ENCODE results near the gene SSUH2. TPM values are rescaled to one million over a fixed set of nuclear protein-coding genes. Genes with fewer than 3 reads are reported as not detected.
"Not testable (repeated sequence)": the region's sequence is repeated elsewhere in the genome, so short reads cannot be mapped to it uniquely, and the experiment has no call there.

The SSUH2 gene, protein sequence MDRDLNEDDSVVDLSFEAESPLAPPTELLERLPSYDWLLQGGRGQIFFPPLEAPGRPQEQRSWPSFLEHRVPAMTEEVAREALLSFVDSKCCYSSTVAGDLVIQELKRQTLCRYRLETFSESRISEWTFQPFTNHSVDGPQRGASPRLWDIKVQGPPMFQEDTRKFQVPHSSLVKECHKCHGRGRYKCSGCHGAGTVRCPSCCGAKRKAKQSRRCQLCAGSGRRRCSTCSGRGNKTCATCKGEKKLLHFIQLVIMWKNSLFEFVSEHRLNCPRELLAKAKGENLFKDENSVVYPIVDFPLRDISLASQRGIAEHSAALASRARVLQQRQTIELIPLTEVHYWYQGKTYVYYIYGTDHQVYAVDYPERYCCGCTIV
- 1 to 10 TPM in 1 of 4 donors, under 1 TPM in 1, not detected in 2; 0.50 to 1.9 TPM for total RNA-seq

DNA sequence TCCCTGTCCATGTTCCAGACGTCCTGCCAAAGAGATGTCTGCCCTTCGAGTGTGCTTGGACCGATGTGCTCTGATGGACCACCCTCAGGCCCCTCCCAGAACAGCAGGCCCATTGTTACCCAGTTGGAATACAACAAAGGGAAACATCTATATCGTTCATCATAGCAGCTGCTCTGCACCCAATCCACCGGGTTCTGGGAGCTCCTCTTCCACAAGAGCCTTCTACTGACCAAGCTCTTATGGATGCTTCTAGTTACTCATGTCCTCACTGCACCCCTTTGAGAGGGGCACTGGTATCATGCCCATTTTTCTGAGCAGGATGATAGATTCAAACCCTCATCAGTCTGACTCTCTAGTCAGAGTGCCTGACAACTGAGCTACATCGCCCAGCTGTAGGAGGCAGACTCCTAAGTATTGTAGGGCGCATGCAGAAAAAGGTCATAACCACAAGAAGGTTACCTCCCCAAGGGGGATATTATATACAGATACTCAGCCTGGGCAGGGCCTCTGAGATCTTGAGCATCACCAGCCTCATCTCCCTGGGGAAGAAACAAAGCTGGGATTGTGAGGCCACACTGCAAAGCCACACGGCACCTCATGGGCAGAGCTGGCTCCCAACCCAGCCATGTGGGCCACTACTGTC lies at the start of gene SSUH2:
SSUH2 (minus strand) TSS at position 51 of the 643 bp plus-strand sequence; CDS start at position 11, 40 bp downstream.
- DNase-seq (ENCODE audit: low spot score) (no peak), ATAC-seq (ENCODE audit: low FRiP score) (no peak)
- TF ChIP-seq, protein P1, sequence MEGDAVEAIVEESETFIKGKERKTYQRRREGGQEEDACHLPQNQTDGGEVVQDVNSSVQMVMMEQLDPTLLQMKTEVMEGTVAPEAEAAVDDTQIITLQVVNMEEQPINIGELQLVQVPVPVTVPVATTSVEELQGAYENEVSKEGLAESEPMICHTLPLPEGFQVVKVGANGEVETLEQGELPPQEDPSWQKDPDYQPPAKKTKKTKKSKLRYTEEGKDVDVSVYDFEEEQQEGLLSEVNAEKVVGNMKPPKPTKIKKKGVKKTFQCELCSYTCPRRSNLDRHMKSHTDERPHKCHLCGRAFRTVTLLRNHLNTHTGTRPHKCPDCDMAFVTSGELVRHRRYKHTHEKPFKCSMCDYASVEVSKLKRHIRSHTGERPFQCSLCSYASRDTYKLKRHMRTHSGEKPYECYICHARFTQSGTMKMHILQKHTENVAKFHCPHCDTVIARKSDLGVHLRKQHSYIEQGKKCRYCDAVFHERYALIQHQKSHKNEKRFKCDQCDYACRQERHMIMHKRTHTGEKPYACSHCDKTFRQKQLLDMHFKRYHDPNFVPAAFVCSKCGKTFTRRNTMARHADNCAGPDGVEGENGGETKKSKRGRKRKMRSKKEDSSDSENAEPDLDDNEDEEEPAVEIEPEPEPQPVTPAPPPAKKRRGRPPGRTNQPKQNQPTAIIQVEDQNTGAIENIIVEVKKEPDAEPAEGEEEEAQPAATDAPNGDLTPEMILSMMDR (IDR thresholded peaks at IDR 0.05): no peak

DNA sequence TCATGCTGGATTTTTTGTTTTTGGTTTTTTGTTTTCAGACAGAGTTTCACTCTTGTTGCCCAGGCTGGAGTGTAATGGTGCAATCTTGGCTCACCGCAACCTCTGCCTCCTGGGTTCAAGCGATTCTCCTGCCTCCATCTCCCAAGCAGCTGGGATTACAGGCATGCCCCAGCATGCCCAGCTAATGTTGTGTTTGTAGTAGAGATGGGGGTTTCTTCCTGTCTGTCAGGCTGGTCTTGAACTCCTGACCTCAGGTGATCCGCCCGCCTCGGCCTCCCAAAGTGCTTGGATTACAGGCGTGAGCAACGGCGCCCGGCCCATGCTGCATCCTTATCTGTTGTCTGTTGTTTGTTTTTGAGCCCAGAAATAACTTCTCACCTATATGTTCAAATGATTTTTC lies 46.7 kb upstream of the SSUH2 start:
- ATAC-seq (ENCODE audit: low FRiP score); DNase-seq (ENCODE audit: low spot score): not testable (repeated sequence)

DNA sequence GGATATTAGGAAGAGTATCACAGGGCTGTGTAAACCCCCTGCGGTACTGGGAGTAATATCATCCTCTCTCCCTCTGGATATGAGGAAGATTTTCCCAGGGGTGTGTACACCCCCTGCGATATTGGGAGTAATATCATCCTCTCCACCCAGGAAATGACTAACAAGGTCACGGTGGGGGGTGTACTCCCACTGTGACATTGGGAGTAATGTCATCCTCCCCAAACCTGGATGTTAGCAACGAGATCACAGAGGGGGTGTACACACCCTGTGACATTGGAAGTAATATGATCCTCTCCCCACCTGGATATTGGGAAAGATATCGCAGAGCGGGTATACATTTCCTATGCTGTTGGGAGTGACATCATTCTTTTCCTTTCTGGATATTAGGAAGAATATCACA lies 40.4 kb upstream of the SSUH2 start:
- not testable (repeated sequence) for DNase-seq (ENCODE audit: low spot score); ATAC-seq (ENCODE audit: low FRiP score)

DNA sequence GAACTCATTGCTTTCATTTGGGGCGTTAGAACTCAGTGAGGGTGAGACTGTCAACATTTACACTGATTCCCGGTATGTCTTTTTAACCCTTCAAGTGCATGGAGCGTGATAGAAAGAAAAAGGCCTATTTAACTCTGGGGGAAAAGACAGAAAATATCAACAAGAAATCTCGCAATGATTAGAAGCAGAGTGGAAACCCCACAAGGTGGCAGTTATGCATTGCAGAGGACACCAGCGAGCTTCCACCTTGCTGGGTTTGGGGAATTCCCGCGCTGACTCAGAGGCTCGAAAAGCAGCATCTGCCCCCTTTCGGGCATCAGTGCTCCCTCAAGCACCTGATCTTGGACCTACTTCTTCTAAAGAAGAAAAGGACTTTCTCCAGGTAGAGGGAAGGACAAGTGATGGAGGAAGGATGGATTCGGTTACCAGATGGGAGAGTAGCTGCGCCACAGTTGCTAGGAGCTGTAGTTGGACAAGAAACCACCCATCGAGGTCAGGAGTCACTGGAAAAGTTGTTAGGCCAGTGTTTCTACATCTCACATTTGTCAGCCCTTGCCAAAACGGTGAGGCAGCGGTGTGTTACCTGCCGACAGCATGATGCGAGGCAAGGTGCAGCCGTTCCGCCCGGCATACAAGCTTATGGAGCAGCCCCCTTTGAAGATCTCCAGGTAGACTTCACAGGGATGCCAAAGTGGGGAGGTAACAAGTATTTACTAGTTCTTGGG lies 38.4 kb upstream of the SSUH2 start:
- not testable (repeated sequence) for DNase-seq (ENCODE audit: low spot score); ATAC-seq (ENCODE audit: low FRiP score)

DNA sequence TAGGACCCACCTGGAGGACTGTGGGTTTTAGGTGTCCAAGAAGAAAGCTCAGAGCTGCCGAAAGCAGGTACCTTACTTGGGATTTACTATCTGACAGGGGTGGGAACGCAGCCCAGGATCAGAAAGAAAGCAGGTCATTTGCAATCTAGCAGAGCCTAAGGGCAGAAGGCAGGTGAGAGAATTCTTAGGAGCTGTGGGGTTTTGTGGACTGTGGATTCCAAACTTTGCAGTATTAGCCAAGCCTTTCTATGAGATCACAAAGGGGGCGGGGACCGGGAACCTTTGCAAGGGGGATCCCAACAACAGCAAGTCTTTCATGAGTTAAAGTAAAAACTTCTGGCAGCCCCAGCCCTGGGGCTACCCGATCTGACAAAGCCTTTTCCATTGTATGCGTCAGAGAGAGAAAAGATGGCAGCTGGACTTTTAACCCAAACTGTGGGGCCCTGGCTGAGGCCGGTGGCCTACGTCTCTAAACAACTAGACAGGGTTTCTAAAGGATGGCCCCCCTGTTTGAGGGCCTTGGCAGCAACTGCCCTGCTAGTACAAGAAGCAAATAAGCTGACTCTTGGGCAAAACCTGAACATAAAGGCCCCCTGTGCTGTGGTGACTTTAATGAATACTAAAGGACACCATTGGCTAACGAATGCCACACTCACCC lies 37.4 kb upstream of the SSUH2 start:
- not testable (repeated sequence) for DNase-seq (ENCODE audit: low spot score); ATAC-seq (ENCODE audit: low FRiP score)

DNA sequence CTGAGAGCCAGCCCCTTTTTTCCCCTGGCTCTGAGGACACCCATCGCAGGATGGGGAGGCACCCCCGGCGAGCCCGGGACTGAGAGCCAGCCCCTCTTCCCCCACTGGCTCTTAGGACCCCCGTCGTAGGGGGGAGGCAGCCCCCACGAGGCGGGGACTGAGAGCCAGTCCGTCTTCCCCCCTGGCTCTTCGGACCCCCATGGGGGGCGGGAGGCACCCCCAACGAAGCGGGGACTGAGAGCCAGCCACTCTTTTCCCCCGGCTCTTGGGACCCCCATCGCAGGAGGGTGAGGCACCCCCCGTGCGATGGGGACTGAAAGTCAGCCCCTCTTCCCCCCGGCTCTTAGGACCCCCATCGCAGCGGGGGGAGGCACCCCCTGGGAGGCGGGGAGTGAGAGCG lies 36.8 kb upstream of the SSUH2 start:
- TF ChIP-seq, protein P1 (IDR thresholded peaks at IDR 0.05): no peak
- ATAC-seq (ENCODE audit: low FRiP score): no peak
- DNase-seq (ENCODE audit: low spot score): no peak

DNA sequence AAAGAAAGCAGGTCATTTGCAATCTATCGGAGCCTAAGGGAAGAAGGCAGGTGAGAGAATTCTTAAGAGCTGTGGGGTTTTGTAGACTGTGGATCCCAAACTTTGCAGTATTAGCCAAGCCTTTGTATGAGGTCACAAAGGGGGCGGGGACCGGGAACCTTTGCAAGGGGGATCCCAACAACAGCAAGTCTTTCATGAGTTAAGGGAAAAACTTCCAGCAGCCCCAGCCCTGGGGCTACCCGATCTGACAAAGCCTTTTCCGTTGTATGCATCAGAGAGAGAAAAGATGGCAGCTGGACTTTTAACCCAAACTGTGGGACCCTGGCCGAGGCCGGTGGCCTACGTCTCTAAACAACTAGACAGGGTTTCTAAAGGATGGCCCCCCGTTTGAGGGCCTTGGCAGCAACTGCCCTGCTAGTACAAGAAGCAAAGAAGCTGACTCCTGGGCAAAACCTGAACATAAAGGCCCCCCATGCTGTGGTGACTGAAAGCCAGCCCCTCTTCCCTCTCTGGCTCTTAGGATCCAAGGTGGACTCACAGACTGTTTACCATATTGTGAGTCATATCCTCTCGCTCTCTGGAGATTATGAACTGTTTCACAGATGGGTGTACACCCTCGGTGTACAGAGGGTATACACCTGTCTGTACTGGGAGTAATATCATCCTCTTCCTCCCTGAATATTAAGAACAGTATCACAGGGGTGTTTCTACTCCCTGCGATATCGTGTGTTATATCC lies 35.4 kb upstream of the SSUH2 start:
- ATAC-seq (ENCODE audit: low FRiP score); DNase-seq (ENCODE audit: low spot score): not testable (repeated sequence)

DNA sequence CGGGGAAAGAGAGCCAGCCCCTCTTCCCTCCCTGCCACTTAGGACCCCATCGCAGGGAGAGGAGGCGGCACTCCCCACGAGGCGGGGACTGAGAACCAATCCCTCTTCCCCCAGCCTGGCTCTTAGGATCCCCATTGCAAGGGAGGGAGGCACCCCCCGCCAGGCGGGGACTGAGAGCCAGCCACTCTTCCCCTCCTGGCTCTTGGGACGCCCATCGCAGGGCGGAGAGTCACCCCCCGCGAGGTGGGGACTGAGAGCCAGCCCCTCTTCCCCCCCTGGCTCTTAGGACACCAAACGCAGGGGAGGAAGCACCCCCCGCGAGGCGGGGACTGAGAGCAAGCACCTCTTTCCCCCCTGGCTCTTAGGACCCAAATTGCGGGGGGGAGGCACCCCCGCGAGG lies 34.2 kb upstream of the SSUH2 start:
- no peak for ATAC-seq (ENCODE audit: low FRiP score)
- TF ChIP-seq, protein P1 (IDR thresholded peaks at IDR 0.05): no peak
- no peak for DNase-seq (ENCODE audit: low spot score)

DNA sequence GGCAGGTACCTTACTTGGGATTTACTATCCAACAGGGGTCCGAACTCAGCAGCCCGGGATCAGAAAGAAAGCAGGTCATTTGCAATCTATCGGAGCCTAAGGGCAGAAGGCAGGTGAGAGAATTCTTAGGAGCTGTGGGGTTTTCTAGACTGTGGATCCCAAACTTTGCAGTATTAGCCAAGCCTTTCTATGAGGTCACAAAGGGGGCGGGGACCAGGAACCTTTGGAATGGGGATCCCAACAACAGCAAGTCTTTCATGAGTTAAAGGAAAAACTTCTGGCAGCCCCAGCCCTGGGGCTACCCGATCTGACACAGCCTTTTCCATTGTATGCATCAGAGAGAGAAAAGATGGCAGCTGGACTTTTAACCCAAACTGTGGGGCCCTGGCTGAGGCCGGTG lies 32.7 kb upstream of the SSUH2 start:
- ATAC-seq (ENCODE audit: low FRiP score); DNase-seq (ENCODE audit: low spot score): not testable (repeated sequence)

DNA sequence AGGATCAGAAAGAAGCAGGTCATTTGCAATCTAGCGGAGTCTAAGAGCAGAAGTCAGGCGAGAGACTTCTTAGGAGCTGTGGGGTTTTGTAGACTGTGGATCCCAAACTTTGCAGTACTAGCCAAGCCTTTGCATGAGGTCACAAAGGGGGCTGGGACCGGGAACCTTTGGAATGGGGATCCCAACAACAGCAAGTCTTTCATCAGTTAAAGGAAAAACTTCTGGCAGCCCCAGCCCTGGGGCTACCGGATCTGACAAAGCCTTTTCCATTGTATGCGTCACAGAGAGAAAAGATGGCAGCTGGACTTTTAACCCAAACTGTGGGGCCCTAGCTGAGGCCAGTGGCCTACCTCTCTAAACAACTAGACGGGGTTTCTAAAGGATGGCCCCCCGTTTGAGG lies 31.0 kb upstream of the SSUH2 start:
- not testable (repeated sequence) for ATAC-seq (ENCODE audit: low FRiP score); DNase-seq (ENCODE audit: low spot score)
